Left ventricle myocardium inferior (tissue), 1 donor: ENCODE results near the gene CNGA2. TPM values are rescaled to one million over a fixed set of nuclear protein-coding genes. Genes with fewer than 3 reads are reported as not detected.

Experiments used
- DNase-seq: peaks from one replicate; pipeline ENCODE4 v3.0.0-alpha.2; 2020
- H3K27ac ChIP-seq: fragments of 200-600 bp; replicated peaks from 2 replicates; pipeline ENCODE4 v1.8.0; 2021
- H3K27me3 ChIP-seq: fragments of 200-600 bp; 2 replicates; pipeline ENCODE4 v1.8.0; 2021; ENCODE audit warnings: low read depth
- H3K36me3 ChIP-seq: fragments of 200-600 bp; 2 replicates; pipeline ENCODE4 v1.8.0; 2021
- H3K4me1 ChIP-seq: fragments of 200-600 bp; 2 replicates; pipeline ENCODE4 v1.8.0; 2021
- H3K4me3 ChIP-seq: fragments of 200-600 bp; 2 replicates; pipeline ENCODE4 v1.8.0; 2021; ENCODE audit warnings: mild to moderate bottlenecking, moderate library complexity
- H3K9me3 ChIP-seq: fragments of 200-600 bp; replicated peaks from 2 replicates; pipeline ENCODE4 v1.8.0; 2021
- CTCF ChIP-seq: fragments of 200-600 bp; IDR thresholded peaks from 2 replicates; pipeline ENCODE4 v1.8.0; 2021; ENCODE audit warnings: antibody characterized with exemption, mild to moderate bottlenecking, borderline replicate concordance
- intact Hi-C: fragments of 100-400 bp; cut with micrococcal nuclease; formaldehyde crosslinking; loops from one replicate; pipeline ENCODE4 v1.11.0; 2022
- total RNA-seq: library from RNA; stranded (reverse); fragmentation: NEBNext Ultra II Directional; extraction: Animal tissue kit (Norgen Biotek cat#: 25700); gene quantifications from one replicate; pipeline ENCODE4 v1.2.1, GENCODE V29; 2021
- donor health status: DM: no; HTN: yes; CAD: no; lungs with severe emphysema.

CNGA2 gene
- total RNA-seq, 1 donor from 2014 or later, result not detected

DNA sequence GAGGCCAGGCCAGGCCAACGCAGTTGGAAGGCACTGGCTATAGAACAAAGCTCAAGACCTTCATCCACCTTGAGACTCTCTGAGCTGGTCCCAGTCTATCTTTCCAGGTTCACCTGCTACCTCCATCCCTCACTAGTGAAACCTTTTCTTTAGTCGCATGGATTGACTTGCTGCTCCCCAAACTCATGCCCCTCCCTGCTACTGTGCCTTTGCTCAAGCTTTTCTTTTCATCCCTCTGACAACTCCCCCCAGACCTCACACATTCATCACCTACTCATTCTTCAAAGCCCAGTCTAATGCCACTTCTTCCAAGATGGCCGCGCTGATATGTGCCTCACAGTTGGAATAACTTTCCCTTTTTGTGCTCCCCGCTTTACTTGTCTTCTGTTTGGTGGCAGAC, 58.0 kb downstream of the CNGA2 start:
- no peak overlapping the region for H3K4me3 ChIP-seq

DNA sequence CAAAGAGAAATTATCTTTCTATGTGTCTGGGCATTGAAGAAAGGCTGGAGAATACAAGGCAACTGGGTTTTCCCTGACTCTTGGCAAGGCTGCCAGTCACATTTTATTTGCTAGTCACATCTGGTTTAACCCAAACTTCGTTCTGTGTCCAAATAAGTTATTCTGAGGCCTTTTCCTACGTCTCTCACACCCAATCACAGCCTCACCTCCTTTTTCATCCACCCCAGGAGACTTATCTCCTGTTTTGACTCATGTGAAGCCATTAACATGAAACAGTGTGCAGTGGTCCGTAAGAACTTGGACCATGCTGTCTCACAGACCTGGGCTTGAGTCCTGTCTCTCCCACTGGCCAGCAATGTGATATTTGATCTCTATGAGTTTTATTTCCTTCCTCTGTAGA, 59.3 kb downstream of the CNGA2 start:
- intact Hi-C loops, result no loop called here
- no peak overlapping the region for H3K27ac ChIP-seq
- no peaks in the 10 kb centered on the region for H3K27me3 ChIP-seq
- no peak for TF ChIP-seq CTCF
- no peaks in the 10 kb centered on the region for H3K36me3 ChIP-seq
- no peak for DNase-seq
- no peaks in the 10 kb centered on the region for H3K9me3 ChIP-seq
- H3K4me3 ChIP-seq, result no peak overlapping the region
- H3K4me1 ChIP-seq, result no peaks in the 10 kb centered on the region

More for the DNA sequence above, 58.0 kb downstream of the CNGA2 start:
- H3K27ac ChIP-seq, result no peak overlapping the region
- no peak for TF ChIP-seq CTCF
- no peaks in the 10 kb centered on the region for H3K9me3 ChIP-seq
- DNase-seq, result no peak
- intact Hi-C loops, result no loop called here
- H3K4me1 ChIP-seq, result no peaks in the 10 kb centered on the region
- no peaks in the 10 kb centered on the region for H3K36me3 ChIP-seq
- H3K27me3 ChIP-seq, result no peaks in the 10 kb centered on the region

Other genes starting within 250 kb of the CNGA2 start
- gene PASD1, start 171.1 kb upstream of the CNGA2 start, total RNA-seq, result not detected
- 2.7 TPM for gene PRRG3, start 39.3 kb upstream of the CNGA2 start, total RNA-seq
- gene FATE1, start 18.7 kb upstream of the CNGA2 start, total RNA-seq, result not detected
- gene MAGEA4, start 178.1 kb downstream of the CNGA2 start, total RNA-seq, result not detected
- 31.3 TPM for gene GABRE, start 239.9 kb downstream of the CNGA2 start, total RNA-seq